H9 (cell line): ENCODE measurements around the gene GCNA. TPM values are rescaled to one million over a fixed set of nuclear protein-coding genes. Genes with fewer than 3 reads are reported as not detected.

Experiments used
- DNase-seq: peaks from one replicate; pipeline ENCODE4 v3.0.0-alpha.2; 2017
- H2AFZ ChIP-seq: one replicate; pipeline ENCODE4 v1.6.1; 2013; ENCODE audit warnings: mild to moderate bottlenecking, low read length, control low read depth, moderate library complexity
- H2AK5ac ChIP-seq: 2 replicates; pipeline ENCODE4 v1.6.1; 2013; ENCODE audit warnings: low read length, control low read depth, mixed read lengths; ENCODE audit not compliant: insufficient read length
- H2BK120ac ChIP-seq: one replicate; pipeline ENCODE4 v1.6.1; 2013; ENCODE audit warnings: low read depth, mild to moderate bottlenecking, low read length, control low read depth, inconsistent platforms; ENCODE audit not compliant: poor library complexity, severe bottlenecking
- H2BK12ac ChIP-seq: 2 replicates; pipeline ENCODE4 v1.6.1; 2013; ENCODE audit warnings: low read length, control low read depth, mixed read lengths, low read depth; ENCODE audit not compliant: insufficient read length
- H2BK15ac ChIP-seq: 2 replicates; pipeline ENCODE4 v1.6.1; 2013; ENCODE audit warnings: low read depth, low read length, control low read depth
- H2BK20ac ChIP-seq: one replicate; pipeline ENCODE4 v1.6.1; 2013; ENCODE audit warnings: low read depth, mild to moderate bottlenecking, low read length, control low read depth, inconsistent platforms; ENCODE audit not compliant: poor library complexity, severe bottlenecking
- H2BK5ac ChIP-seq: 2 replicates; pipeline ENCODE4 v1.6.1; 2013; ENCODE audit warnings: low read length, control low read depth, mixed read lengths; ENCODE audit not compliant: insufficient read length
- H3K14ac ChIP-seq: 2 replicates; pipeline ENCODE4 v1.6.1; 2013; ENCODE audit warnings: low read length, control low read depth; ENCODE audit not compliant: insufficient read depth
- H3K18ac ChIP-seq: 2 replicates; pipeline ENCODE4 v1.6.1; 2013; ENCODE audit warnings: low read depth, mild to moderate bottlenecking, mixed read lengths, low read length, control low read depth; ENCODE audit not compliant: insufficient read length
- H3K23ac ChIP-seq: 2 replicates; pipeline ENCODE4 v1.6.1; 2013; ENCODE audit warnings: low read length, control low read depth, mixed read lengths, low read depth; ENCODE audit not compliant: insufficient read length
- H3K23me2 ChIP-seq: 2 replicates; pipeline ENCODE4 v1.6.1; 2013; ENCODE audit warnings: low read depth, mild to moderate bottlenecking, mixed read lengths, low read length, control low read depth; ENCODE audit not compliant: insufficient read length, poor library complexity, severe bottlenecking
- H3K27ac ChIP-seq: 2 replicates; pipeline ENCODE4 v1.5.1; 2013; ENCODE audit warnings: low read length, control low read depth, mixed read lengths, low read depth; ENCODE audit not compliant: insufficient read length
- H3K27me3 ChIP-seq: 2 replicates; pipeline ENCODE4 v1.6.1; 2013; ENCODE audit warnings: low read length, control low read depth, inconsistent platforms; ENCODE audit not compliant: insufficient read depth
- H3K4ac ChIP-seq: 2 replicates; pipeline ENCODE4 v1.6.1; 2013; ENCODE audit warnings: low read depth, mild to moderate bottlenecking, control low read depth, inconsistent platforms, low read length, moderate library complexity
- H3K4me1 ChIP-seq: 2 replicates; pipeline ENCODE4 v1.6.1; 2013; ENCODE audit warnings: low read length, control low read depth, inconsistent platforms; ENCODE audit not compliant: insufficient read depth
- H3K4me2 ChIP-seq: 2 replicates; pipeline ENCODE4 v1.6.1; 2013; ENCODE audit warnings: low read length, control low read depth, mixed read lengths; ENCODE audit not compliant: insufficient read length, insufficient read depth
- H3K56ac ChIP-seq: 2 replicates; pipeline ENCODE4 v1.6.1; 2013; ENCODE audit warnings: low read depth, mild to moderate bottlenecking, mixed read lengths, low read length, control low read depth; ENCODE audit not compliant: insufficient read length
- H3K79me1 ChIP-seq: 2 replicates; pipeline ENCODE4 v1.6.1; 2013; ENCODE audit warnings: low read depth, mild to moderate bottlenecking, moderate library complexity, low read length, control low read depth, inconsistent platforms; ENCODE audit not compliant: insufficient read depth, poor library complexity, severe bottlenecking
- H3K79me2 ChIP-seq: 2 replicates; pipeline ENCODE4 v1.6.1; 2013; ENCODE audit warnings: low read length, control low read depth, inconsistent platforms; ENCODE audit not compliant: insufficient read depth
- H3K9ac ChIP-seq: 2 replicates; pipeline ENCODE4 v1.6.1; 2013; ENCODE audit warnings: low read length, control low read depth, mixed read lengths; ENCODE audit not compliant: insufficient read length; ENCODE audit errors: extremely low read depth
- H3K9me3 ChIP-seq: one replicate; pipeline ENCODE4 v1.6.1; 2013; ENCODE audit warnings: low read depth, low read length, inconsistent platforms; ENCODE audit not compliant: control insufficient read depth
- H3T11ph ChIP-seq: one replicate; pipeline ENCODE4 v1.6.1; 2013; ENCODE audit warnings: mild to moderate bottlenecking, low read length, control low read depth, inconsistent platforms
- H4K20me1 ChIP-seq: one replicate; pipeline ENCODE4 v1.6.1; 2013; ENCODE audit not compliant: control insufficient read depth, insufficient read length, insufficient read depth
- H4K5ac ChIP-seq: 2 replicates; pipeline ENCODE4 v1.6.1; 2013; ENCODE audit warnings: low read depth, mild to moderate bottlenecking, mixed read lengths, low read length, control low read depth; ENCODE audit not compliant: insufficient read length
- H4K8ac ChIP-seq: replicated peaks from 2 replicates; pipeline ENCODE4 v1.6.1; 2013; ENCODE audit warnings: low read length, control low read depth, mixed read lengths, low read depth; ENCODE audit not compliant: insufficient read length
- H4K91ac ChIP-seq: 2 replicates; pipeline ENCODE4 v1.6.1; 2013; ENCODE audit warnings: low read depth, mild to moderate bottlenecking, moderate library complexity, mixed read lengths, low read length, control low read depth; ENCODE audit not compliant: insufficient read length
- H3K27ac Mint-ChIP-seq, 3 experiments: 2 replicates in 2 of 3; 3 replicates in 1 of 3; pipeline ENCODE4 v1.8.0; 2020 to 2021; ENCODE audit warnings: mixed read lengths in 3 of 3, mild to moderate bottlenecking in 1 of 3, moderate library complexity in 1 of 3
- H3K27me3 Mint-ChIP-seq: 2 replicates; pipeline ENCODE4 v1.8.0; 2021; ENCODE audit warnings: low read depth, mild to moderate bottlenecking, moderate library complexity, mixed read lengths
- H3K36me3 Mint-ChIP-seq, 3 experiments: 2 replicates in 2 of 3; 3 replicates in 1 of 3; pipeline ENCODE4 v1.8.0; 2020 to 2021; ENCODE audit warnings: low read depth in 3 of 3, mixed read lengths in 3 of 3; ENCODE audit not compliant: insufficient read depth in 1 of 3
- H3K4me1 Mint-ChIP-seq, 2 experiments: 2 replicates each; pipeline ENCODE4 v1.8.0; 2020; ENCODE audit warnings: mixed read lengths in 2 of 2
- H3K4me3 Mint-ChIP-seq, 2 experiments: 2 replicates in 1 of 2; 3 replicates in 1 of 2; pipeline ENCODE4 v1.8.0; 2020 to 2021; ENCODE audit warnings: mild to moderate bottlenecking in 2 of 2, mixed read lengths in 2 of 2, moderate library complexity in 1 of 2
- H3K9me3 Mint-ChIP-seq, 2 experiments: 2 replicates in 1 of 2; 3 replicates in 1 of 2; pipeline ENCODE4 v1.8.0; 2020; ENCODE audit warnings: mild to moderate bottlenecking in 2 of 2, mixed read lengths in 2 of 2, moderate library complexity in 1 of 2
- CTCF ChIP-seq: fragments of 200-600 bp; sonication (generic); conservative IDR thresholded peaks from 3 replicates; pipeline ENCODE4 v1.8.0; 2021; ENCODE audit warnings: antibody characterized with exemption, mild to moderate bottlenecking
- whole genome bisulfite sequencing: extraction: QIAGEN DNeasy Blood & Tissue Kit; methylation state at CpG from one replicate; pipeline ENCODE4 v1.1.7; 2013; ENCODE audit warnings: missing lambda C conversion rate, low lambda C conversion rate, mixed read lengths; ENCODE audit not compliant: insufficient read length; ENCODE audit errors: extremely low coverage; 5-methylcytosine and 5-hydroxymethylcytosine counted together
- total RNA-seq: library from RNA; stranded (reverse); gene quantifications from 2 replicates; pipeline ENCODE4 v1.2.1, GENCODE V29; 2021

The GCNA gene
- total RNA-seq, 1 experiment from 2014 or later = 0.96 TPM

DNA sequence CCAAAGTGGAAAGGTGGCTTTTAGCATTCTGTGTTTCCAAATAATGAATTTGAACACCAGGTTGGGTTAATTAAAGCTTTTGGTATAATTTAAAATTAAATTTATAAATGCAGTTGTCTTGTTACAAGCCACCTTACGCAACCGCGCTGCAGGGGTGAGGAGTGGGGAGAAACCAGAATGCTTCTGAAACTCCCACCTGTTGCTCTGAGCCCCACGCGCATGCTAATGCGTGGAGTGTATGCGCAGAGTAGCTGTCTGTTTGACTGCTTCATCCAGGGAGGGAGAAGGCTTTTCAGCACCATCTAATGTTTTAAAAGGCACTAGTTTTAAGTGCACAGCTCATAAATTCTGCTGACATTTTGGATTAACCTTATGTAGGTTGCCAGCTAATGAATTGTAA lies 32.9 kb upstream of the GCNA start:
- Histone ChIP-seq H4K20me1 (no peaks in the 10 kb centered on the region), H3T11ph (no peak overlapping the region), H3K23ac (no peak overlapping the region), H4K5ac (no peak overlapping the region), H3K18ac (no peak overlapping the region), H3K9ac (no peak overlapping the region), H2BK20ac (no peak overlapping the region), H3K27ac (no peak overlapping the region), H3K27me3 (no peaks in the 10 kb centered on the region), H2BK5ac (no peak overlapping the region), H3K9me3 (peaks cover 31% of the 10 kb centered on the region), H3K23me2 (no peaks in the 10 kb centered on the region), H3K56ac (no peak overlapping the region), H2BK15ac (no peak overlapping the region), H3K4ac (no peak overlapping the region), H3K79me1 (no peaks in the 10 kb centered on the region), H3K79me2 (peaks cover 20% of the 10 kb centered on the region; the same call in 1 of the 2 replicates), H3K4me2 (no peak overlapping the region), H3K4me1 (no peaks in the 10 kb centered on the region), H2AK5ac (no peak overlapping the region), H2BK12ac (no peak overlapping the region), H4K91ac (no peak overlapping the region), H4K8ac (no peak overlapping the region), H3K14ac (no peak overlapping the region), H2AFZ (no peak overlapping the region), H2BK120ac (no peak overlapping the region)
- no peak for TF ChIP-seq CTCF
- H3K9me3 Mint-ChIP-seq = peaks cover 56 to 57% of the 10 kb centered on the region in 2 experiments
- no peak for DNase-seq
- H3K27ac Mint-ChIP-seq = peak overlapping the region in 1 of 3 experiments; percentile 35; a peak in 1 of 7 replicates
- H3K4me3 Mint-ChIP-seq = no peak overlapping the region
- WGBS = no CpG with 5 or more reads among the region's 7 CpGs
- H3K27me3 Mint-ChIP-seq = no peaks in the 10 kb centered on the region
- peaks cover 29 to 67% (median 59%) of the 10 kb centered on the region in 3 experiments for H3K36me3 Mint-ChIP-seq
- peaks cover 11% of the 10 kb centered on the region in 2 experiments for H3K4me1 Mint-ChIP-seq
